ENCODE measurements around the gene CSRNP3.

- TF ChIP-seq CTCF (IDR thresholded peaks at IDR 0.05; ENCODE audit: extremely low read depth in 1 of 2, insufficient read depth in 1 of 2, low read depth in 1 of 2, low read length in 2 of 2) (no peak), POLR2A (IDR thresholded peaks at IDR 0.05; ENCODE audit: low read depth, low read length) (no peak), MAX (IDR thresholded peaks at IDR 0.05; ENCODE audit: insufficient read depth, insufficient read length) (no peak), POLR2AphosphoS5 (IDR thresholded peaks at IDR 0.05; ENCODE audit: insufficient read depth, low read depth, low read length) (peak; percentile 55), EZH2 (IDR thresholded peaks at IDR 0.05; ENCODE audit: borderline replicate concordance, low read depth, low read length, severe bottlenecking) (no peak), MYC (IDR thresholded peaks at IDR 0.05; ENCODE audit: low read depth, low read length) (no peak), GATA2 (IDR thresholded peaks at IDR 0.05; ENCODE audit: insufficient read depth, insufficient read length, low read depth, low read length) (peak; percentile 75), JUN (IDR thresholded peaks at IDR 0.05; ENCODE audit: borderline replicate concordance, insufficient read depth, insufficient read length, low read depth) (no peak), FOS (IDR thresholded peaks at IDR 0.05; ENCODE audit: borderline replicate concordance, insufficient read depth, low read length) (peak; percentile 45)
Observed at GRCh38 chr2:165621086-165621560, 151.6 kb downstream of the CSRNP3 start.
